Astrocyte (in vitro differentiated cells and primary cell): ENCODE measurements around the gene PKNOX1. TPM values are rescaled to one million over a fixed set of nuclear protein-coding genes. Genes with fewer than 3 reads are reported as not detected.
"Not testable (repeated sequence)": the region's sequence is repeated elsewhere in the genome, so short reads cannot be mapped to it uniquely, and the experiment has no call there.

Source experiments
- DNase-seq: peaks from one replicate; pipeline ENCODE4 v3.0.0-alpha.2; 2010; ENCODE audit warnings: low read depth
- FAIRE-seq: peaks from 2 replicates; lab custom pipeline; 2011; peaks lifted over from hg19 to GRCh38; lab: Jason Lieb, UNC
- H2AFZ ChIP-seq: 2 replicates; pipeline ENCODE4 v1.6.0; 2012; ENCODE audit warnings: low read depth, low read length, inconsistent platforms
- H3K27ac ChIP-seq: 2 replicates; pipeline ENCODE4 v1.5.1; 2011; ENCODE audit warnings: low read depth, low read length, inconsistent platforms
- H3K27me3 ChIP-seq: 2 replicates; pipeline ENCODE4 v1.6.0; 2011; ENCODE audit warnings: low read length, inconsistent platforms; ENCODE audit not compliant: insufficient read depth
- H3K36me3 ChIP-seq: 2 replicates; pipeline ENCODE4 v1.5.1; 2011; ENCODE audit warnings: low read length, inconsistent platforms; ENCODE audit not compliant: insufficient read depth
- H3K4me1 ChIP-seq: 2 replicates; pipeline ENCODE4 v1.5.1; 2011; ENCODE audit warnings: low read length, inconsistent platforms; ENCODE audit not compliant: insufficient read depth
- H3K4me2 ChIP-seq: 2 replicates; pipeline ENCODE4 v1.6.0; 2012; ENCODE audit warnings: low read length, inconsistent platforms
- H3K4me3 ChIP-seq: 2 replicates; pipeline ENCODE4 v1.5.1; 2011; ENCODE audit warnings: low read depth, mild to moderate bottlenecking, low read length, inconsistent platforms; ENCODE audit not compliant: insufficient read depth
- H3K79me2 ChIP-seq: 2 replicates; pipeline ENCODE4 v1.6.0; 2012; ENCODE audit warnings: mild to moderate bottlenecking, low read length, inconsistent platforms; ENCODE audit not compliant: insufficient read depth
- H3K9ac ChIP-seq: 2 replicates; pipeline ENCODE4 v1.6.0; 2012; ENCODE audit warnings: mild to moderate bottlenecking, low read length, inconsistent platforms
- H3K9me3 ChIP-seq: 2 replicates; pipeline ENCODE4 v1.5.1; 2012; ENCODE audit warnings: low read depth, mild to moderate bottlenecking, low read length, inconsistent platforms; ENCODE audit not compliant: insufficient read depth
- H4K20me1 ChIP-seq: 2 replicates; pipeline ENCODE4 v1.6.0; 2012; ENCODE audit warnings: low read length, inconsistent platforms; ENCODE audit not compliant: insufficient read depth
- H3K27ac Mint-ChIP-seq: one replicate; pipeline ENCODE4 v1.8.0; 2021; ENCODE audit warnings: mild to moderate bottlenecking, mixed read lengths; ENCODE audit not compliant: unreplicated experiment
- H3K27me3 Mint-ChIP-seq: one replicate; pipeline ENCODE4 v1.8.0; 2021; ENCODE audit warnings: low read depth, mixed read lengths; ENCODE audit not compliant: unreplicated experiment
- H3K36me3 Mint-ChIP-seq: one replicate; pipeline ENCODE4 v1.8.0; 2021; ENCODE audit warnings: low read depth, mixed read lengths; ENCODE audit not compliant: unreplicated experiment
- H3K4me1 Mint-ChIP-seq: one replicate; pipeline ENCODE4 v1.8.0; 2021; ENCODE audit warnings: low read depth, mixed read lengths; ENCODE audit not compliant: unreplicated experiment
- H3K4me3 Mint-ChIP-seq: one replicate; pipeline ENCODE4 v1.8.0; 2021; ENCODE audit warnings: mild to moderate bottlenecking, moderate library complexity, mixed read lengths; ENCODE audit not compliant: unreplicated experiment
- H3K9me3 Mint-ChIP-seq: one replicate; pipeline ENCODE4 v1.8.0; 2021; ENCODE audit warnings: mild to moderate bottlenecking, mixed read lengths; ENCODE audit not compliant: unreplicated experiment
- CTCF ChIP-seq: IDR thresholded peaks from 2 replicates; pipeline ENCODE4 v1.5.1; 2011; ENCODE audit warnings: low read depth, mild to moderate bottlenecking, inconsistent platforms, low read length, moderate library complexity; ENCODE audit not compliant: insufficient read depth
- EZH2 ChIP-seq: IDR thresholded peaks from 2 replicates; pipeline ENCODE4 v1.6.1; 2012; ENCODE audit warnings: mild to moderate bottlenecking, low read length, inconsistent platforms; ENCODE audit not compliant: insufficient read depth
- total RNA-seq: library from RNA; stranded (reverse); gene quantifications from 2 replicates; pipeline ENCODE4 v1.2.1, GENCODE V29; 2021

The PKNOX1 gene
- total RNA-seq, 1 donor from 2014 or later: 11.2 TPM

DNA sequence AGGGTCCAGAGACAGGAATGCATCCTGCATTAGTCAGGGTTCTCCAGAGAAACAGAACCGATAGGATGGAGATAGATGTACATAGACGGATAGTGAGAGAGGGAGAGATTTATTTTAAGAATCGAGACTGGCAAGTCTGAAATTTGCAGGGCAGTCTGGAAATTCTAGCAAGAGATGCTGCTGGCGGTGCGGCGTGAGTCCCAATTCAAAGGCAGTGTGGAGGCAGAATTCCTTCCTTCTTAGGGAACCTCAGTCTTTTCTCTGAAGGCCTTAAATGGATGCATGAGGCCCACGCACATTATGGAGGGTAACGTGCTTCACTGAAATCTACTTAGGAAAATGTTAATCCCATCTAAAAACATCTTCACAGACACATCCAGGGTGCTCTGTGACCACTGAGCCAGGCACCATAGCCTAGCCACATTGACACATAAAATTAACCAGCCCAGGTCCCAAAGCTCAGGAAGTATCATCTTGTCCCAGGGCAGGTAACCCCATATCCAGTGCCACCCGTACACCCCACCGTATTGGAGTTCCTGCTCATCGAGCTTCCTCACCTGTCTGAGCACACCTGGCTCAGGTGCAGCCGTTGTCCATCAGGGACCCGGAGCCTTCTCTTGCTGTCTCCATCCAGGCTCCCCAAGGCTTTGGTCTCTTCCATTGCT is 9.7 kb upstream of the PKNOX1 start:
- TF ChIP-seq EZH2 (no peak), CTCF (no peak)
- H3K36me3 ChIP-seq: no peaks in the 10 kb centered on the region
- H3K4me2 ChIP-seq: no peak overlapping the region
- Mint-ChIP-seq H3K36me3 (peaks cover 3% of the 10 kb centered on the region), H3K27me3 (peaks cover 2% of the 10 kb centered on the region), H3K4me1 (no peaks in the 10 kb centered on the region), H3K9me3 (no peaks in the 10 kb centered on the region), H3K27ac (no peak overlapping the region), H3K4me3 (no peak overlapping the region)
- no peak overlapping the region for H2AFZ ChIP-seq
- H3K4me3 ChIP-seq: no peak overlapping the region
- no peaks in the 10 kb centered on the region for H3K9me3 ChIP-seq
- H4K20me1 ChIP-seq: no peaks in the 10 kb centered on the region
- H3K79me2 ChIP-seq: no peaks in the 10 kb centered on the region
- no peak overlapping the region for H3K9ac ChIP-seq
- H3K27ac ChIP-seq: no peak overlapping the region
- FAIRE-seq (no peak), DNase-seq (no peak)
- H3K4me1 ChIP-seq: no peaks in the 10 kb centered on the region
- H3K27me3 ChIP-seq: no peaks in the 10 kb centered on the region

GRCh38 chr21:42965211-42965560 is 9.2 kb upstream of the PKNOX1 start:
- H3K4me1 Mint-ChIP-seq: no peaks in the 10 kb centered on the region
- Histone ChIP-seq H3K36me3 (no peaks in the 10 kb centered on the region), H2AFZ (no peak overlapping the region), H3K4me1 (no peaks in the 10 kb centered on the region), H3K27me3 (no peaks in the 10 kb centered on the region), H3K9ac (no peak overlapping the region), H3K4me2 (no peak overlapping the region), H3K9me3 (no peaks in the 10 kb centered on the region), H4K20me1 (no peaks in the 10 kb centered on the region), H3K4me3 (no peak overlapping the region), H3K79me2 (no peaks in the 10 kb centered on the region), H3K27ac (no peak overlapping the region)
- H3K36me3 Mint-ChIP-seq: peaks cover 3% of the 10 kb centered on the region
- H3K27ac Mint-ChIP-seq: no peak overlapping the region
- H3K4me3 Mint-ChIP-seq: no peak overlapping the region
- TF ChIP-seq CTCF (no peak), EZH2 (no peak)
- no peak for DNase-seq
- H3K9me3 Mint-ChIP-seq: no peaks in the 10 kb centered on the region
- peaks cover 2% of the 10 kb centered on the region for H3K27me3 Mint-ChIP-seq
- no peak for FAIRE-seq

DNA sequence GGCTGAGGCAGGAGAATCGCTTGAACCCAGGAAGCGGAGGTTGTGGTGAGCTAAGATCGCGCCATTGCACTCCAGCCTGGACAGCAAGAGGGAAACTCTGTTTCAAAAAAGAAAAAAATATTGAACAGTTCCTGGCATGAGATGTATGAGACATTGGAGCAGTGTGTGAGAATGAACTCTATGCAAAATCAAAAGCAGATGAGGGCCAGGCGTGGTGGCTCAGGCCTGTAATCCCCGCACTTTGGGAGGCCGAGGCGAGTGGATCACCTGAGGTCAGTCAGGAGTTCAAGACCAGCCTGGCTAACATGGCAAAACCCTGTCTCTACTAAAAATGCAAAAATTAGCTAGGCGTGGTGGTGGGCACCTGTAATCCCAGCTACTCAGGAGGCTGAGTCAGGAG is 6.7 kb upstream of the PKNOX1 start:
- DNase-seq, H3K27ac Mint-ChIP-seq, H3K79me2 ChIP-seq, H3K4me3 ChIP-seq, H3K9me3 ChIP-seq, H3K36me3 Mint-ChIP-seq, H3K27me3 ChIP-seq, H3K27ac ChIP-seq, H3K4me1 ChIP-seq, H3K4me3 Mint-ChIP-seq, H4K20me1 ChIP-seq, H3K9me3 Mint-ChIP-seq, H3K4me1 Mint-ChIP-seq, H2AFZ ChIP-seq, H3K4me2 ChIP-seq, FAIRE-seq, H3K36me3 ChIP-seq, H3K9ac ChIP-seq, H3K27me3 Mint-ChIP-seq: not testable (repeated sequence)
